Natural killer cell (primary cell): ENCODE data around the gene SLC1A4. TPM values are rescaled to one million over a fixed set of nuclear protein-coding genes. Genes with fewer than 3 reads are reported as not detected.
A peak's percentile ranks its signal among the peaks of the same experiment; 100 is the strongest.

Experiments
- ATAC-seq, 3 donors: fragments of 150-1000 bp in 2 of 3; fragments of 200-7000 bp in 1 of 3; cut with Tn5 transposase; 1 replicate in 1 of 3; 2 replicates in 2 of 3; pipeline ENCODE4 v1.10.0; 2021; ENCODE audit warnings: mild to moderate bottlenecking in 2 of 3, moderate library complexity in 2 of 3
- DNase-seq, 2 donors: peaks; one replicate each; pipeline versions ENCODE4 v3.0.0 to v3.0.0-alpha.2; 2013 to 2021; ENCODE audit warnings: mixed read lengths in 1 of 2
- H3K27ac ChIP-seq: one replicate; pipeline ENCODE4 v1.5.1; 2013; ENCODE audit warnings: mild to moderate bottlenecking, low read length
- H3K27me3 ChIP-seq: one replicate; pipeline ENCODE4 v1.6.1; 2013; ENCODE audit warnings: low read length; ENCODE audit not compliant: control insufficient read depth, insufficient read depth
- H3K36me3 ChIP-seq: one replicate; pipeline ENCODE4 v1.6.1; 2013; ENCODE audit warnings: low read length; ENCODE audit not compliant: control insufficient read depth, insufficient read depth
- H3K4me1 ChIP-seq: one replicate; pipeline ENCODE4 v1.6.1; 2013; ENCODE audit warnings: low read length; ENCODE audit not compliant: control insufficient read depth, insufficient read depth
- H3K4me3 ChIP-seq: one replicate; pipeline ENCODE4 v1.5.1; 2013; ENCODE audit warnings: low read length
- H3K9me3 ChIP-seq: one replicate; pipeline ENCODE4 v1.6.1; 2013; ENCODE audit warnings: low read length; ENCODE audit not compliant: control insufficient read depth, insufficient read depth
- H3K27ac Mint-ChIP-seq, 2 donors: one replicate each; pipeline ENCODE4 v1.8.0; 2022; ENCODE audit warnings: mild to moderate bottlenecking in 2 of 2, mixed read lengths in 2 of 2, moderate library complexity in 1 of 2
- H3K27me3 Mint-ChIP-seq, 2 donors: one replicate each; pipeline ENCODE4 v1.8.0; 2022; ENCODE audit warnings: low read depth in 2 of 2, mixed read lengths in 2 of 2
- H3K36me3 Mint-ChIP-seq: one replicate; pipeline ENCODE4 v1.8.0; 2022; ENCODE audit warnings: mixed read lengths
- H3K4me1 Mint-ChIP-seq, 2 donors: one replicate each; pipeline ENCODE4 v1.8.0; 2022; ENCODE audit warnings: mixed read lengths in 2 of 2
- H3K4me3 Mint-ChIP-seq: one replicate; pipeline ENCODE4 v1.8.0; 2022; ENCODE audit warnings: mild to moderate bottlenecking, moderate library complexity, mixed read lengths
- H3K9me3 Mint-ChIP-seq, 2 donors: one replicate each; pipeline ENCODE4 v1.8.0; 2022; ENCODE audit warnings: mixed read lengths in 2 of 2
- CTCF ChIP-seq: fragments of 200-600 bp; IDR thresholded peaks from one replicate; pipeline ENCODE4 v1.8.0; 2022; ENCODE audit warnings: antibody characterized with exemption
- WGBS: methylation state at CpG from one replicate; pipeline ENCODE4 v1.1.7; 2013; ENCODE audit warnings: missing lambda C conversion rate; ENCODE audit not compliant: insufficient coverage; 5-methylcytosine and 5-hydroxymethylcytosine counted together
- intact Hi-C: fragments of 100-400 bp; cut with micrococcal nuclease; formaldehyde crosslinking; loops from one replicate; pipeline ENCODE4 v1.14.2; 2022
- total RNA-seq, 4 donors: library from RNA; stranded (reverse); fragments of 120-200 nt in 1 of 4; gene quantifications; one replicate each; pipeline versions ENCODE4 v1.2.3 to v1.2.4, GENCODE V29; 2013 to 2022

SLC1A4 gene
- total RNA-seq, 3 donors from 2014 or later (not counting 1 experiment from before 2014, with no cell fraction given), result 3.9 to 13.8 (median 5.6) TPM

- H3K36me3 ChIP-seq, result no peaks in the 10 kb centered on the region
- no peaks in the 10 kb centered on the region for H3K27me3 Mint-ChIP-seq
- peak overlapping the region; percentile 2 to 63 for H3K27ac Mint-ChIP-seq
- intact Hi-C loops, result loop anchor here (5.0 kb wide), 2 partner anchors 40 to 55 kb away; no protein-coding TSS in a partner anchor
- peaks cover 20% of the 10 kb centered on the region for H3K4me1 ChIP-seq
- H3K9me3 ChIP-seq, result no peaks in the 10 kb centered on the region
- no peaks in the 10 kb centered on the region for H3K36me3 Mint-ChIP-seq
- peak overlapping the region; percentile 84 for H3K4me3 Mint-ChIP-seq
- TF ChIP-seq CTCF, result no peak
- no peaks in the 10 kb centered on the region for H3K27me3 ChIP-seq
- no peak overlapping the region for H3K4me3 ChIP-seq
- H3K9me3 Mint-ChIP-seq, result no peaks in the 10 kb centered on the region
- no peak for DNase-seq
- no peak for ATAC-seq
- peaks cover 27 to 32% of the 10 kb centered on the region in 2 donors for H3K4me1 Mint-ChIP-seq
- 75% methylated on average over 6 of the region's 6 CpGs for WGBS
- no peak overlapping the region for H3K27ac ChIP-seq
Measured at GRCh38 chr2:64987001-64987955, 1.9 kb upstream of the SLC1A4 start.

GRCh38 chr2:64987956-64988419 lies 1.2 kb upstream of the SLC1A4 start:
- TF ChIP-seq CTCF, result no peak
- Mint-ChIP-seq H3K4me1 (peaks cover 29 to 36% of the 10 kb centered on the region in 2 donors), H3K9me3 (no peaks in the 10 kb centered on the region), H3K36me3 (no peaks in the 10 kb centered on the region), H3K4me3 (peak overlapping the region; percentile 84), H3K27me3 (no peaks in the 10 kb centered on the region), H3K27ac (peak overlapping the region; percentile 37 to 63)
- peak overlapping the region; percentile 73 for H3K4me3 ChIP-seq
- DNase-seq (no peak), ATAC-seq (no peak)
- peak overlapping the region; percentile 78 for H3K27ac ChIP-seq
- 5% methylated on average over 11 of the region's 12 CpGs for WGBS
- no peaks in the 10 kb centered on the region for H3K36me3 ChIP-seq
- peaks cover 23% of the 10 kb centered on the region for H3K4me1 ChIP-seq
- intact Hi-C loops, result loop anchor here (2.0 to 5.0 kb wide), 3 partner anchors 41 to 71 kb away; no protein-coding TSS in a partner anchor
- H3K27me3 ChIP-seq, result no peaks in the 10 kb centered on the region
- no peaks in the 10 kb centered on the region for H3K9me3 ChIP-seq

GRCh38 chr2:64988420-64989125 lies 626 bp upstream of the SLC1A4 start:
- under 1% methylated on average over 65 of the region's 65 CpGs for WGBS
- H3K4me3 Mint-ChIP-seq, result peak overlapping the region; percentile 84
- peak overlapping the region; percentile 37 to 63 for H3K27ac Mint-ChIP-seq
- Histone ChIP-seq H3K4me3 (peak overlapping the region; percentile 73), H3K4me1 (peaks cover 23% of the 10 kb centered on the region), H3K27ac (peak overlapping the region; percentile 78), H3K9me3 (no peaks in the 10 kb centered on the region), H3K27me3 (no peaks in the 10 kb centered on the region), H3K36me3 (no peaks in the 10 kb centered on the region)
- H3K4me1 Mint-ChIP-seq, result peaks cover 35 to 42% of the 10 kb centered on the region in 2 donors
- intact Hi-C loops, result loop anchor here (1.0 to 5.0 kb wide), 4 partner anchors 41 to 662 kb away; no protein-coding TSS in a partner anchor
- no peaks in the 10 kb centered on the region for H3K36me3 Mint-ChIP-seq
- peak; percentile 48 to 64 (median 51) for ATAC-seq
- DNase-seq, result peak; percentile 40 to 79
- no peaks in the 10 kb centered on the region for H3K9me3 Mint-ChIP-seq
- peak; percentile 28 for TF ChIP-seq CTCF
- H3K27me3 Mint-ChIP-seq, result no peaks in the 10 kb centered on the region
